Loucy (cell line): ENCODE results near the gene SPEF1.

Experiments
- H2AFZ ChIP-seq: fragments of 200-600 bp; sonication (generic); 2 replicates; pipeline ENCODE4 v1.6.0; 2016; ENCODE audit warnings: antibody characterized with exemption, mild to moderate bottlenecking, low read length, moderate library complexity
- H3F3A ChIP-seq: fragments of 200-600 bp; 2 replicates; pipeline ENCODE4 v1.6.0; 2016; ENCODE audit warnings: antibody characterized with exemption, low read depth, mild to moderate bottlenecking
- H3K27me3 ChIP-seq: fragments of 200-600 bp; sonication (generic); 2 replicates; pipeline ENCODE4 v1.6.1; 2014; ENCODE audit warnings: low read length, mild to moderate bottlenecking; ENCODE audit not compliant: insufficient read depth, poor library complexity, severe bottlenecking
- H3K36me3 ChIP-seq: fragments of 200-600 bp; sonication (generic); 2 replicates; pipeline ENCODE4 v1.6.1; 2016; ENCODE audit warnings: low read length; ENCODE audit not compliant: insufficient read depth
- H3K4me1 ChIP-seq: fragments of 200-600 bp; sonication (generic); 2 replicates; pipeline ENCODE4 v1.5.1; 2014; ENCODE audit warnings: low read length, mild to moderate bottlenecking; ENCODE audit not compliant: insufficient read depth, poor library complexity, severe bottlenecking
- H3K4me2 ChIP-seq: fragments of 200-600 bp; sonication (generic); 2 replicates; pipeline ENCODE4 v1.6.0; 2014; ENCODE audit warnings: antibody characterized with exemption, low read length, low read depth, mild to moderate bottlenecking; ENCODE audit not compliant: poor library complexity, severe bottlenecking
- H3K4me3 ChIP-seq: fragments of 200-600 bp; sonication (generic); 2 replicates; pipeline ENCODE4 v1.5.1; 2014; ENCODE audit warnings: low read length, mild to moderate bottlenecking, mixed read lengths; ENCODE audit not compliant: poor library complexity, severe bottlenecking
- H3K79me2 ChIP-seq: fragments of 200-600 bp; sonication (generic); 2 replicates; pipeline ENCODE4 v1.6.1; 2014; ENCODE audit warnings: low read length; ENCODE audit not compliant: insufficient read depth
- H3K9ac ChIP-seq: fragments of 200-600 bp; sonication (generic); 2 replicates; pipeline ENCODE4 v1.6.0; 2014; ENCODE audit warnings: mild to moderate bottlenecking, low read depth, low read length, moderate library complexity; ENCODE audit not compliant: poor library complexity, severe bottlenecking
- H3K9me2 ChIP-seq: fragments of 200-600 bp; sonication (generic); replicated peaks from 2 replicates; pipeline ENCODE4 v1.6.1; 2016; ENCODE audit warnings: low read depth, low read length, mixed read lengths
- H3K9me3 ChIP-seq: fragments of 200-600 bp; sonication (generic); 2 replicates; pipeline ENCODE4 v1.6.1; 2014; ENCODE audit warnings: mild to moderate bottlenecking, antibody characterized with exemption, low read length, low read depth; ENCODE audit not compliant: insufficient read depth
- H4K20me1 ChIP-seq: fragments of 200-600 bp; sonication (generic); 2 replicates; pipeline ENCODE4 v1.6.0; 2014; ENCODE audit warnings: antibody characterized with exemption, low read length, mild to moderate bottlenecking; ENCODE audit not compliant: insufficient read depth, poor library complexity, severe bottlenecking
- EZH2phosphoT487 ChIP-seq: fragments of 200-600 bp; IDR thresholded peaks from 2 replicates; pipeline ENCODE4 v1.6.1; 2018; ENCODE audit warnings: antibody characterized with exemption, mild to moderate bottlenecking, moderate library complexity, borderline replicate concordance
- TF ChIP-seq, protein P1 (sequence below): fragments of 200-600 bp; sonication (generic); conservative IDR thresholded peaks from 2 replicates; pipeline ENCODE4 v1.5.1; 2014; ENCODE audit warnings: mild to moderate bottlenecking, antibody characterized with exemption, low read length

Gene SPEF1

DNA sequence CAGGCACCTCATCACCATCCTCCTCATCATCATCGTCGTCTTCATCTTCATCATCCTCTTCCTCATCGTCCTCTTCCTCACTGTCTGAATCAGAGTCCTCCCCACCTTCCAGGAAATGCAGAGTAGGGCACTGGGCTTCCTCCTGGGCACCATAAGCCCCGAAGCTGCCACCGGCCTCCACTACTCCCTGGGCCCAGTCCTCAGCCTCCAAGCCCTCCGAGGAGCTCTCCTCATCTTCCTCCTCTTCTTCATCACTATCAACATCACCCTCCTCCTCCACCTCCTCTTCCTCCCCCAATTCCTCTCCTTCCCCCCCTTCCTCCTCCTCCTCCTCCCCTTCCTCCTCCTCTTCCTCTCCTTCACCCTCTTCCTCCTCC lies 3.6 kb upstream of the SPEF1 start:
- H3K79me2 ChIP-seq, result no peaks in the 10 kb centered on the region
- H3K36me3 ChIP-seq, result no peaks in the 10 kb centered on the region
- H3K9me3 ChIP-seq, result no peaks in the 10 kb centered on the region
- TF ChIP-seq, protein P1, sequence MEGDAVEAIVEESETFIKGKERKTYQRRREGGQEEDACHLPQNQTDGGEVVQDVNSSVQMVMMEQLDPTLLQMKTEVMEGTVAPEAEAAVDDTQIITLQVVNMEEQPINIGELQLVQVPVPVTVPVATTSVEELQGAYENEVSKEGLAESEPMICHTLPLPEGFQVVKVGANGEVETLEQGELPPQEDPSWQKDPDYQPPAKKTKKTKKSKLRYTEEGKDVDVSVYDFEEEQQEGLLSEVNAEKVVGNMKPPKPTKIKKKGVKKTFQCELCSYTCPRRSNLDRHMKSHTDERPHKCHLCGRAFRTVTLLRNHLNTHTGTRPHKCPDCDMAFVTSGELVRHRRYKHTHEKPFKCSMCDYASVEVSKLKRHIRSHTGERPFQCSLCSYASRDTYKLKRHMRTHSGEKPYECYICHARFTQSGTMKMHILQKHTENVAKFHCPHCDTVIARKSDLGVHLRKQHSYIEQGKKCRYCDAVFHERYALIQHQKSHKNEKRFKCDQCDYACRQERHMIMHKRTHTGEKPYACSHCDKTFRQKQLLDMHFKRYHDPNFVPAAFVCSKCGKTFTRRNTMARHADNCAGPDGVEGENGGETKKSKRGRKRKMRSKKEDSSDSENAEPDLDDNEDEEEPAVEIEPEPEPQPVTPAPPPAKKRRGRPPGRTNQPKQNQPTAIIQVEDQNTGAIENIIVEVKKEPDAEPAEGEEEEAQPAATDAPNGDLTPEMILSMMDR, result no peak
- no peak for TF ChIP-seq EZH2phosphoT487
- no peaks in the 10 kb centered on the region for H4K20me1 ChIP-seq
- no peak overlapping the region for H3K9ac ChIP-seq
- no peak overlapping the region for H3K4me3 ChIP-seq
- no peaks in the 10 kb centered on the region for H3F3A ChIP-seq
- H3K4me2 ChIP-seq, result no peak overlapping the region
- H3K9me2 ChIP-seq, result no peaks in the 10 kb centered on the region
- H2AFZ ChIP-seq, result no peak overlapping the region
- H3K4me1 ChIP-seq, result peaks cover 7% of the 10 kb centered on the region
- H3K27me3 ChIP-seq, result no peaks in the 10 kb centered on the region

DNA sequence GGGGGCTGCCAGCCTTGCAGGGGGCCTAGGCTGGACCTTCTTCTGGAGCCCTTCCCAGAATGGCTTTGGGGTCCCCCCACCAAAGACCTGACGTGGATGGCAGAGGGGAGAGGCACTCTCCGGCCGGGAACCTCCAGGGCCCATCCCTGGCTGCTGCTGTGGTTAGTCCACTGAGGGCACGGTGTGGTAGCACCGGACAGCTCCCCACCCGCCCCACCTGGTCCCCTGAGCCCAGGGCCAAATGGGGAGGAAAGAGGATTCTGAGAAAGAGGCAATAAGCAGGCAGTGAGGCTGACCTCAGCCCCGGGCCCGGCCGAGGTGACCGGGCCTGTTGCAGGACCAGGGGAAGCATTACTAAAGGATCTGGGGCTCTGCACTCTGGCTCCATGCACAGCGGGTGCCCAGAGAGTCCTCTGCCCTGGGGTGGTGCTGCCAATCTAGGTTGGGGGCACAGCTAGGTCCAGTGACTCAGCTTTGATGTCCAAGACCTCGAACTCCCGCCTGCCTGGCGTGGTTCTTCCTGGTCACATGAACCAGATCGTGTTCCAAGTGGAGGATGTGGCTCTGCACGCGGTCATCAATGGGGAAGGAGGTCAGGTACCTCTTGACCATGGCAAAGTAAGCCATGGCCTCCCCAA lies 3.1 kb upstream of the SPEF1 start:
- no peak for TF ChIP-seq EZH2phosphoT487
- TF ChIP-seq, protein P1, result no peak

DNA sequence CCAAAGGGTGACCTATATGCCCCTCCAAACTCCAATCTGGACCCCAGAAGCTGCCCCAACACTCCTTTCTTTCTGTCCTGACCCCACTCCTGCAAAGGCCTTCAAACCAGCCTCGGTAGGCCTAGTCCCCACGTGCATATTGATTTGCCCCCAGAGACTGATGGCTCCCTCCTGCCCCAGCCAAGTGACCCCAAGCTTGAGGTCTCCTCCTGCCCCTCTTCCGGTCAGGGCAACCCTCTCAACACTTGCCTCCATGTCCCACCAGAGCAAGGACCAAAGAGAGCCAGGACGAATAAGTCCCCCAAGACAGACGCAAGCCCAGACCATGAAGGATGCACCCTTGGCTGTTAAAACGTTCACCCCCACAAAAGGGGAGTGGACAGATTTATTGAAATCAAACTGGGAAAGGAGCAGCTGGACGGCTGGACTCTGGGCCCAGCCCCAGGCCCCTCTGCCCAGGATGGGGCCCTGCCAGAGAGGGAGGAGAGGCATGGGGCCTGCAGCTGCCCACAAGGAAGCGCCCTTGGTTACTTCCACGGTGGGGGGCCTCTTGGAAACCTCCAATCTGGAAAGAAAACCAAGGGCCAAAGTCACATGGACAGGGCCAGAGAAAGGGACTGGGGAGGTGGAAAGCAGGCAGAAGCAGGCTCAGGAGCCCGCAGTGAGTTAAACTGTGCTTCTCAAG lies 2.4 kb upstream of the SPEF1 start:
- H3K4me3 ChIP-seq, result no peak overlapping the region
- no peaks in the 10 kb centered on the region for H3K27me3 ChIP-seq
- no peaks in the 10 kb centered on the region for H3F3A ChIP-seq
- no peaks in the 10 kb centered on the region for H3K9me3 ChIP-seq
- no peak overlapping the region for H2AFZ ChIP-seq
- H3K4me2 ChIP-seq, result no peak overlapping the region
- H3K36me3 ChIP-seq, result no peaks in the 10 kb centered on the region
- no peak overlapping the region for H3K9ac ChIP-seq
- peaks cover 7% of the 10 kb centered on the region for H3K4me1 ChIP-seq
- no peaks in the 10 kb centered on the region for H3K79me2 ChIP-seq
- TF ChIP-seq EZH2phosphoT487, result no peak
- TF ChIP-seq, protein P1, result no peak
- no peaks in the 10 kb centered on the region for H3K9me2 ChIP-seq
- no peaks in the 10 kb centered on the region for H4K20me1 ChIP-seq

More for the DNA sequence above, 3.1 kb upstream of the SPEF1 start:
- Histone ChIP-seq H2AFZ (no peak overlapping the region), H3K9me2 (no peaks in the 10 kb centered on the region), H3K9ac (no peak overlapping the region), H3K27me3 (no peaks in the 10 kb centered on the region), H3K36me3 (no peaks in the 10 kb centered on the region), H3K4me1 (peaks cover 7% of the 10 kb centered on the region), H3K4me3 (no peak overlapping the region), H3K9me3 (no peaks in the 10 kb centered on the region), H3K79me2 (no peaks in the 10 kb centered on the region), H3K4me2 (no peak overlapping the region), H4K20me1 (no peaks in the 10 kb centered on the region), H3F3A (no peaks in the 10 kb centered on the region)
